Stimulated activated CD8-positive, alpha-beta memory T cell treated with anti-CD3 and anti-CD28 coated beads, Interleukin-4, amount 100 ng/mL, for 4 hours (primary cell): ENCODE measurements around the gene FAM240A.

ENCODE experiments used
- DNase-seq, 2 donors: peaks; one replicate each; pipeline ENCODE4 v3.0.0-alpha.2; 2020; ENCODE audit warnings: low read depth in 2 of 2, low spot score in 1 of 2

FAM240A gene

GRCh38 chr3:46661776-46662766 is 49.7 kb downstream of the FAM240A start:
- no peak for DNase-seq

GRCh38 chr3:46662771-46663551 is 50.6 kb downstream of the FAM240A start:
- no peak for DNase-seq

- DNase-seq = no peak
Observed at GRCh38 chr3:46663591-46664135, 51.3 kb downstream of the FAM240A start.

GRCh38 chr3:46664188-46664970 is 52.1 kb downstream of the FAM240A start:
- no peak for DNase-seq

GRCh38 chr3:46664971-46665762 is 52.8 kb downstream of the FAM240A start:
- no peak for DNase-seq

GRCh38 chr3:46665763-46666452 is 53.6 kb downstream of the FAM240A start:
- no peak for DNase-seq

GRCh38 chr3:46666453-46666845 is 54.1 kb downstream of the FAM240A start:
- DNase-seq = no peak

GRCh38 chr3:46667061-46667621 is 54.8 kb downstream of the FAM240A start:
- no peak for DNase-seq

- DNase-seq = no peak
Observed at GRCh38 chr3:46667657-46668056, 55.3 kb downstream of the FAM240A start.

- DNase-seq = no peak
Observed at GRCh38 chr3:46668116-46668515, 55.8 kb downstream of the FAM240A start.

GRCh38 chr3:46668591-46668990 is 56.3 kb downstream of the FAM240A start:
- no peak for DNase-seq

- DNase-seq = no peak
Observed at GRCh38 chr3:46669191-46669999, 57.1 kb downstream of the FAM240A start.

- no peak for DNase-seq
Observed at GRCh38 chr3:46670000-46670890, 57.9 kb downstream of the FAM240A start.

GRCh38 chr3:46670891-46671427 is 58.6 kb downstream of the FAM240A start:
- DNase-seq = no peak

- no peak for DNase-seq
Observed at GRCh38 chr3:46671541-46672348, 59.4 kb downstream of the FAM240A start.

GRCh38 chr3:46672349-46672695 is 60.0 kb downstream of the FAM240A start:
- no peak for DNase-seq
